Measurements from ENCODE around the gene RHOT1.
"Not testable (repeated sequence)": the region's sequence is repeated elsewhere in the genome, so short reads cannot be mapped to it uniquely, and the experiment has no call there.

The RHOT1 gene

GRCh38 chr17:32157225-32157624 lies 14.9 kb downstream of the RHOT1 start:
- no peaks in the 10 kb centered on the region for H3K9me3 ChIP-seq (ENCODE audit: control insufficient read depth in 2 of 2, low read length in 2 of 2)
- H3K36me3 ChIP-seq (ENCODE audit: control insufficient read depth in 2 of 2, insufficient read depth in 2 of 2, low read length in 2 of 2): peaks cover 15 to 24% of the 10 kb centered on the region in 2 donors
- no peak overlapping the region for H3K27ac ChIP-seq (ENCODE audit: low read depth in 2 of 2, low read length in 2 of 2)
- H3K27me3 ChIP-seq (ENCODE audit: control insufficient read depth in 2 of 2, insufficient read depth in 2 of 2, low read length in 2 of 2): no peaks in the 10 kb centered on the region
- H3K9ac ChIP-seq (ENCODE audit: low read depth in 1 of 2, low read length in 2 of 2): no peak overlapping the region
- H3K4me3 ChIP-seq (ENCODE audit: low read length in 2 of 2): no peak overlapping the region
- peaks cover under 1 to 3% of the 10 kb centered on the region in 2 donors for H3K4me1 ChIP-seq (ENCODE audit: control insufficient read depth in 2 of 2, insufficient read depth in 2 of 2, low read length in 2 of 2)

- Histone ChIP-seq H3K9ac (ENCODE audit: low read depth in 1 of 2, low read length in 2 of 2) (no peak overlapping the region), H3K27ac (ENCODE audit: low read depth in 2 of 2, low read length in 2 of 2) (no peak overlapping the region), H3K36me3 (ENCODE audit: control insufficient read depth in 2 of 2, insufficient read depth in 2 of 2, low read length in 2 of 2) (peaks cover 15 to 19% of the 10 kb centered on the region in 2 donors), H3K4me1 (ENCODE audit: control insufficient read depth in 2 of 2, insufficient read depth in 2 of 2, low read length in 2 of 2) (no peaks in the 10 kb centered on the region), H3K4me3 (ENCODE audit: low read length in 2 of 2) (no peak overlapping the region), H3K9me3 (ENCODE audit: control insufficient read depth in 2 of 2, low read length in 2 of 2) (no peaks in the 10 kb centered on the region), H3K27me3 (ENCODE audit: control insufficient read depth in 2 of 2, insufficient read depth in 2 of 2, low read length in 2 of 2) (no peaks in the 10 kb centered on the region)
Observed at GRCh38 chr17:32158870-32159585, 16.7 kb downstream of the RHOT1 start.

DNA sequence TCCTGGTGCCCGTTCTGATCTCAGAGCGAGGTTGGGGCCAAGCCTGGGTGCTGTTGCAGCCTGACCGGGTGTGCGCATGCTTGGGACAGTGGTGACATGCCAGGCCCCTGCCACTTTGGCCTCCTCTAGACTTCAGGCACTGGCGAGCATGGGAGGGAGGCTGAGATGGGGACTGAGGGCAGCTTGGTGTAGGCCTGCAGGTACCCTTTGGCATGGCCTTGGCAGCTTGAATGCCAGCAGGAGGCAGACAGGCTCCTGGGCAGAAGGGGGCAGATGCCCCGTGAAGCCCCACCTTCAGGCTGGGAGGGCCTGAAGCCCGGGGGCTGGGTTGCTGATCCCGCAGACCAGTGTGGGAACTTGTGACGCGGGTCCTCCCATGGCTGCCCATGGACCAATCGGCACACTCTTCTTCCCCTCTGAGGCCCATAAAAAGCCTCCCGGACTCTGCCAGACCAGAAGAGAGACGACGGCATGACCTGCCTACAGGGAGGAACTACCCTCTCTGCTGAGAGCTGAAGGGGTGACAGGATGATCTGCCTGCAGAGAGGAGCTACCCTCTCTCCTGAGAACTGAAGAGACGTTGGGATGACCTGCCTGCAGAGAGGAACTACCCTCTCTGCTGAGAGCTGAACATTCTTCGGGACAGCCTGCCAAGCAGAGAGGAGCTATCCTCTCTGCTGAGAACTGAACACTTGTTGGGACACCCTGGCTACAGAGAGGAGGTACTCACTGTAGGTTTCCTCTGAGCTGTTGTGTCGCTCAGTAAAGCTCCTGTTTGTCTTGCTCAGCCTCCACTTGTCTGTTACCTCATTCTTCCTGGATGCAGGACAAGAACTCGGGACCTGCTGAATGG lies 17.5 kb downstream of the RHOT1 start:
- no peak overlapping the region for H3K27ac ChIP-seq (ENCODE audit: low read depth in 2 of 2, low read length in 2 of 2)
- H3K9ac ChIP-seq (ENCODE audit: low read depth in 1 of 2, low read length in 2 of 2): no peak overlapping the region
- no peaks in the 10 kb centered on the region for H3K27me3 ChIP-seq (ENCODE audit: control insufficient read depth in 2 of 2, insufficient read depth in 2 of 2, low read length in 2 of 2)
- no peaks in the 10 kb centered on the region for H3K4me1 ChIP-seq (ENCODE audit: control insufficient read depth in 2 of 2, insufficient read depth in 2 of 2, low read length in 2 of 2)
- no peaks in the 10 kb centered on the region for H3K9me3 ChIP-seq (ENCODE audit: control insufficient read depth in 2 of 2, low read length in 2 of 2)
- no peak overlapping the region for H3K4me3 ChIP-seq (ENCODE audit: low read length in 2 of 2)
- peaks cover 15 to 17% of the 10 kb centered on the region in 2 donors for H3K36me3 ChIP-seq (ENCODE audit: control insufficient read depth in 2 of 2, insufficient read depth in 2 of 2, low read length in 2 of 2)

DNA sequence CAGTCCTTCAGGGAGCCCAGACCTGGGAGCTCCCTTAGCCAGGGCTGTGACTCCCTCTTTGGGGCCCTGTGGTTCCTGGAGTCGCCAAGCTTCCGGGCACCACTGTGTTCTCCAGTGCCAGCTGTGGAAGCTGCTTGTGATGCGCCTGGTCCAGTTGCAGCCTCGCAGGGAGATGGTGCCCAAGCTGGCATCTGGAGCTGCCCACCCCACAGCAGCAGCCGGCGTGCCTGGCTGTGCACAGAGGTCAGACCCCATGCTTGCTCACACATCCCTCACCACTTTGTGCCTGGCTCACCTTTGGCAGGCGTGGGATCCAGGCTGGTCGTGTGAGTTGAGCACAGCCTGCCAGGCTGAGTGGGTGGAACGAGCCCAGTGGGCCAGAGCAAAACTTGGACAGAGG lies 18.2 kb downstream of the RHOT1 start:
- no peaks in the 10 kb centered on the region for H3K9me3 ChIP-seq (ENCODE audit: control insufficient read depth in 2 of 2, low read length in 2 of 2)
- H3K27ac ChIP-seq (ENCODE audit: low read depth in 2 of 2, low read length in 2 of 2): no peak overlapping the region
- no peaks in the 10 kb centered on the region for H3K4me1 ChIP-seq (ENCODE audit: control insufficient read depth in 2 of 2, insufficient read depth in 2 of 2, low read length in 2 of 2)
- no peaks in the 10 kb centered on the region for H3K27me3 ChIP-seq (ENCODE audit: control insufficient read depth in 2 of 2, insufficient read depth in 2 of 2, low read length in 2 of 2)
- H3K9ac ChIP-seq (ENCODE audit: low read depth in 1 of 2, low read length in 2 of 2): no peak overlapping the region
- no peak overlapping the region for H3K4me3 ChIP-seq (ENCODE audit: low read length in 2 of 2)
- peaks cover 15% of the 10 kb centered on the region in 2 donors for H3K36me3 ChIP-seq (ENCODE audit: control insufficient read depth in 2 of 2, insufficient read depth in 2 of 2, low read length in 2 of 2)

- Histone ChIP-seq H3K27me3 (ENCODE audit: control insufficient read depth in 2 of 2, insufficient read depth in 2 of 2, low read length in 2 of 2) (no peaks in the 10 kb centered on the region), H3K9me3 (ENCODE audit: control insufficient read depth in 2 of 2, low read length in 2 of 2) (no peaks in the 10 kb centered on the region), H3K4me1 (ENCODE audit: control insufficient read depth in 2 of 2, insufficient read depth in 2 of 2, low read length in 2 of 2) (no peaks in the 10 kb centered on the region), H3K4me3 (ENCODE audit: low read length in 2 of 2) (no peak overlapping the region), H3K27ac (ENCODE audit: low read depth in 2 of 2, low read length in 2 of 2) (no peak overlapping the region), H3K9ac (ENCODE audit: low read depth in 1 of 2, low read length in 2 of 2) (no peak overlapping the region), H3K36me3 (ENCODE audit: control insufficient read depth in 2 of 2, insufficient read depth in 2 of 2, low read length in 2 of 2) (peaks cover 13 to 15% of the 10 kb centered on the region in 2 donors)
Observed at GRCh38 chr17:32161029-32161428, 18.7 kb downstream of the RHOT1 start.

DNA sequence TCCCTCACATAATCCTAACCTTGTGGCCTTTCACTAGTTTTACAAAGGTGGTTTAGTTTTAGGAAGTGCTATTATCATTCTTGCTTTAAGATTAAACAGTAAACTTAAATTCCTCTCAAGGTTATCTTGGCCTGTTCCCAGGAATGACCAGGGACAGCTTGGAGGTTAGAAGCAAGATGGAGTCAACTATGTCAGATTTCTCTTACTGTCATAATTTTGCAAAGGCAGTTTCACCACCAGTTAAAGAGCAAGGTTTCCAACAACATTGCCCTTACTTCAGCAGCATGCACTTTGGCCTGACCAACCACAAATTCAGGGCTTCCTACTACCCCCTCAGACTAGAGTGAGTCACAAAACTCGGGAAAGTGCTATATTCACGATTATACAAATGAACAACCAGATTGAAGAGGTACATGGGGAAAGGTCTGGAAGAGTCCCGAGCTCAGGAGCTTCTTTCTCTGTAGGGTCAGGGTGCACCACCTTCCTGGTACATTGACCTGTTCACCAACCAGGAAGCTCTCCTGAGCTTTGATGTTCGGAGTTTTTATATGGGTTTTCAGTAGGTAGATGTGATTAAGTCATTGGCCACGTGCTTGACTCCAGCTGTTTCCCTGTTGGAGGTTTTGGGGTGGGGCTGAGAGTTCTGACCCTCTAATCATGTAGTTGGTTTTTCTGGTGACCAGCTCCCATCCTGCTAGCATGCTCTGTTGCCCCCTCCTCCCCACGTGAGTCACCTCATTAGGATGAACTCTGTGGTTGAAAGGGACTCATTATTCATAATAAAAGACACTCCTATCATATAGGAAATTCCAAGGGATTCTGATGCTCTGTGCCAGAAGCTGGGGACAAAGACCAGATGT lies 19.4 kb downstream of the RHOT1 start:
- Histone ChIP-seq H3K27me3 (ENCODE audit: control insufficient read depth in 2 of 2, insufficient read depth in 2 of 2, low read length in 2 of 2) (no peaks in the 10 kb centered on the region), H3K36me3 (ENCODE audit: control insufficient read depth in 2 of 2, insufficient read depth in 2 of 2, low read length in 2 of 2) (peaks cover 9 to 13% of the 10 kb centered on the region in 2 donors), H3K4me1 (ENCODE audit: control insufficient read depth in 2 of 2, insufficient read depth in 2 of 2, low read length in 2 of 2) (no peaks in the 10 kb centered on the region), H3K4me3 (ENCODE audit: low read length in 2 of 2) (no peak overlapping the region), H3K27ac (ENCODE audit: low read depth in 2 of 2, low read length in 2 of 2) (no peak overlapping the region), H3K9me3 (ENCODE audit: control insufficient read depth in 2 of 2, low read length in 2 of 2) (no peaks in the 10 kb centered on the region), H3K9ac (ENCODE audit: low read depth in 1 of 2, low read length in 2 of 2) (no peak overlapping the region)

DNA sequence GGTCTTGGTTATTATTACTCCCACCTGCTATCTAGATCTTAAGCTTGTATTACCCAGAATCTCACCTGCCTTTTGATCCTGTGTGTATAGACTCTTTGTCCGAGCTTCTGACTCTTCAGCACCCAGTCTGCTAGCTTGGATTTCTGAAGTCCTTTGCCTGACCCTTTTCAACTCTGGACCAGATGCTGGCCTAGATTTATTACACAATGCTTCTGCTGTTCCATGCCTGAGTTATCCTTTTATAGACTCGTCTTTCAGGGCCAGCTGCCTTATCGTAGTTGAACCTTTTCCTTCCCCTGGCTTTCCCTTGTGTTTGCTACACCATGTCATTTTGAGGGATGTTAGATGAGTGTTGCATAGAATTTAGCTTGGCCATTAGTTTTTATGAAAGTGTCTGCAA lies 32.6 kb downstream of the RHOT1 start:
- no peaks in the 10 kb centered on the region for H3K4me1 ChIP-seq (ENCODE audit: control insufficient read depth in 2 of 2, insufficient read depth in 2 of 2, low read length in 2 of 2)
- H3K9me3 ChIP-seq (ENCODE audit: control insufficient read depth in 2 of 2, low read length in 2 of 2): no peaks in the 10 kb centered on the region
- H3K4me3 ChIP-seq (ENCODE audit: low read length in 2 of 2): no peak overlapping the region
- no peak overlapping the region for H3K27ac ChIP-seq (ENCODE audit: low read depth in 2 of 2, low read length in 2 of 2)
- H3K36me3 ChIP-seq (ENCODE audit: control insufficient read depth in 2 of 2, insufficient read depth in 2 of 2, low read length in 2 of 2): peaks cover 12 to 28% of the 10 kb centered on the region in 2 donors
- no peaks in the 10 kb centered on the region for H3K27me3 ChIP-seq (ENCODE audit: control insufficient read depth in 2 of 2, insufficient read depth in 2 of 2, low read length in 2 of 2)
- H3K9ac ChIP-seq (ENCODE audit: low read depth in 1 of 2, low read length in 2 of 2): no peak overlapping the region

DNA sequence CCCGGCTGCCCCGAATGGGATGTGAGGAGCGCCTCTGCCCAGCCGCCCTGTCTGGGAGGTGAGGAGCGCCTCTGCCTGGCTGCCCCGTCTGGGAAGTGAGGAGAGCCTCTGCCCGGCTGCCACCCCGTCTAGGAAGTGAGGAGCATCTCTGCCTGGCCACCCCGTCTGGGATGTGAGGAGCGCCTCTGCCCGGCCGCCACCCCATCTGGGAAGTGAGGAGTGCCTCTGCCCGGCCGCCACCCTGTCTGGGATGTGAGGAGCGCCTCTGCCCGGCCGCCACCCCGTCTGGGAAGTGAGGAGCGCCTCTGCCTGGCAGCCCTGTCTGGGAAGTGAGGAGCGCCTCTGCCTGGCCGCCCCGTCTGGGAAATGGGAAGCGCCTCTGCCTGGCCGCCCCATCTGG lies 36.4 kb downstream of the RHOT1 start:
- H3K27me3 ChIP-seq (ENCODE audit: control insufficient read depth in 2 of 2, insufficient read depth in 2 of 2, low read length in 2 of 2); H3K27ac ChIP-seq (ENCODE audit: low read depth in 2 of 2, low read length in 2 of 2); H3K4me1 ChIP-seq (ENCODE audit: control insufficient read depth in 2 of 2, insufficient read depth in 2 of 2, low read length in 2 of 2); H3K9me3 ChIP-seq (ENCODE audit: control insufficient read depth in 2 of 2, low read length in 2 of 2); H3K4me3 ChIP-seq (ENCODE audit: low read length in 2 of 2); H3K9ac ChIP-seq (ENCODE audit: low read depth in 1 of 2, low read length in 2 of 2): not testable (repeated sequence)
- H3K36me3 ChIP-seq (ENCODE audit: control insufficient read depth in 2 of 2, insufficient read depth in 2 of 2, low read length in 2 of 2): peaks cover 12 to 27% of the 10 kb centered on the region in 2 donors

DNA sequence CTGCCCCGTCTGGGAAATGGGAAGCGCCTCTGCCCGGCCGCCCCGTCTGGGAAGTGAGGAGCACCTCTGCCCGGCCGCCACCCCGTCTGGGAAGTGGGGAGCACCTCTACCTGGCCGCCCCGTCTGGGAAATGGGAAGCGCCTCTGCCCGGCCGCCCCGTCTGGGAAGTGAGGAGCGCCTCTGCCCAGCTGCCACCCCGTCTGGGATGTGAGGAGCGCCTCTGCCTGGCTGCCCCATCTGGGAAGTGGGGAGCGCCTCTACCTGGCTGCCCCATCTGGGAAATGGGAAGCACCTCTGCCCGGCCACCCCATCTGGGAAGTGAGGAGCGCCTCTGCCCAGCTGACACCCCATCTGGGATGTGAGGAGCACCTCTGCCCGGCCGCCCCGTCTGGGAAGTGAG lies 36.8 kb downstream of the RHOT1 start:
- peaks cover 12 to 24% of the 10 kb centered on the region in 2 donors for H3K36me3 ChIP-seq (ENCODE audit: control insufficient read depth in 2 of 2, insufficient read depth in 2 of 2, low read length in 2 of 2)
- not testable (repeated sequence) for H3K4me1 ChIP-seq (ENCODE audit: control insufficient read depth in 2 of 2, insufficient read depth in 2 of 2, low read length in 2 of 2); H3K9me3 ChIP-seq (ENCODE audit: control insufficient read depth in 2 of 2, low read length in 2 of 2); H3K27ac ChIP-seq (ENCODE audit: low read depth in 2 of 2, low read length in 2 of 2); H3K27me3 ChIP-seq (ENCODE audit: control insufficient read depth in 2 of 2, insufficient read depth in 2 of 2, low read length in 2 of 2); H3K4me3 ChIP-seq (ENCODE audit: low read length in 2 of 2); H3K9ac ChIP-seq (ENCODE audit: low read depth in 1 of 2, low read length in 2 of 2)

DNA sequence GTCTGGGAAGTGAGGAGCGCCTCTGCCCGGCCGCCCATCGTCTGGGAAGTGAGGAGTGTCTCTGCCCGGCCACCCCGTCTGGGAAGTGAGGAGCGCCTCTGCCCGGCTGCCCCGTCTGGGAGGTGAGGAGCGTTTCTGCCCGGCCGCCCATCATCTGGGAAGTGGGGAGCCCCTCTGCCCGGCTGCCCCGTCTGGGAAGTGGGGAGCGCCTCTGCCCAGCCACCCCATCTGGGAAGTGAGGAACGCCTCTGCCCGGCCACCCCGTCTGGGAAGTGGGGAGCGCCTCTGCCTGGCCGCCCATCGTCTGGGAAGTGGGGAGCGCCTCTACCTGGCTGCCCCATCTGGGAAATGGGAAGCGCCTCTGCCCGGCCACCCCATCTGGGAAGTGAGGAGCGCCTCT lies 37.2 kb downstream of the RHOT1 start:
- H3K4me1 ChIP-seq (ENCODE audit: control insufficient read depth in 2 of 2, insufficient read depth in 2 of 2, low read length in 2 of 2); H3K27ac ChIP-seq (ENCODE audit: low read depth in 2 of 2, low read length in 2 of 2); H3K27me3 ChIP-seq (ENCODE audit: control insufficient read depth in 2 of 2, insufficient read depth in 2 of 2, low read length in 2 of 2); H3K9ac ChIP-seq (ENCODE audit: low read depth in 1 of 2, low read length in 2 of 2); H3K9me3 ChIP-seq (ENCODE audit: control insufficient read depth in 2 of 2, low read length in 2 of 2); H3K4me3 ChIP-seq (ENCODE audit: low read length in 2 of 2): not testable (repeated sequence)
- peaks cover 12 to 22% of the 10 kb centered on the region in 2 donors for H3K36me3 ChIP-seq (ENCODE audit: control insufficient read depth in 2 of 2, insufficient read depth in 2 of 2, low read length in 2 of 2)
